Mesenchymal stem cell (in vitro differentiated cells and primary cell): ENCODE measurements around the gene IRF9.

Source experiments
- DNase-seq: peaks from one replicate; pipeline ENCODE4 v3.0.0-alpha.2; 2013
- H2AFZ ChIP-seq: one replicate; pipeline ENCODE4 v1.6.1; 2013; ENCODE audit warnings: low read depth, mild to moderate bottlenecking, control low read depth, inconsistent platforms, low read length, moderate library complexity
- H2AK5ac ChIP-seq: 2 replicates; pipeline ENCODE4 v1.6.1; 2013; ENCODE audit warnings: low read length, moderate library complexity, mild to moderate bottlenecking, inconsistent platforms; ENCODE audit not compliant: severe bottlenecking
- H2BK120ac ChIP-seq: one replicate; pipeline ENCODE4 v1.6.1; 2013; ENCODE audit warnings: low read depth, mild to moderate bottlenecking, inconsistent platforms, low read length, moderate library complexity
- H2BK12ac ChIP-seq, 2 experiments: one replicate each; pipeline ENCODE4 v1.6.1; 2013; ENCODE audit warnings: inconsistent platforms in 2 of 2, low read length in 2 of 2, mild to moderate bottlenecking in 2 of 2, moderate library complexity in 2 of 2, control low read depth in 1 of 2
- H2BK15ac ChIP-seq: one replicate; pipeline ENCODE4 v1.6.1; 2013; ENCODE audit warnings: mild to moderate bottlenecking, low read depth, inconsistent platforms; ENCODE audit not compliant: poor library complexity, severe bottlenecking
- H2BK5ac ChIP-seq: 2 replicates; pipeline ENCODE4 v1.6.1; 2013; ENCODE audit warnings: low read depth, mild to moderate bottlenecking, low read length, control low read depth, inconsistent platforms; ENCODE audit not compliant: poor library complexity, severe bottlenecking
- H3K14ac ChIP-seq, 2 experiments: one replicate each; pipeline ENCODE4 v1.6.1; 2013; ENCODE audit warnings: inconsistent platforms in 2 of 2, low read length in 2 of 2, control low read depth in 1 of 2, mild to moderate bottlenecking in 1 of 2, moderate library complexity in 1 of 2
- H3K18ac ChIP-seq, 2 experiments: one replicate each; pipeline ENCODE4 v1.6.1; 2013; ENCODE audit warnings: inconsistent platforms in 2 of 2, low read length in 2 of 2, control low read depth in 1 of 2, low read depth in 1 of 2, mild to moderate bottlenecking in 1 of 2
- H3K23ac ChIP-seq, 2 experiments: one replicate each; pipeline ENCODE4 v1.6.1; 2013; ENCODE audit warnings: inconsistent platforms in 2 of 2, low read length in 2 of 2, mild to moderate bottlenecking in 2 of 2, moderate library complexity in 2 of 2, control low read depth in 1 of 2
- H3K27ac ChIP-seq: 2 replicates; pipeline ENCODE4 v1.5.1; 2013; ENCODE audit warnings: mild to moderate bottlenecking, moderate library complexity, low read length, control low read depth, inconsistent platforms; ENCODE audit not compliant: poor library complexity, severe bottlenecking
- H3K27me3 ChIP-seq, 2 experiments: 2 replicates each; pipeline versions ENCODE4 v1.6.1 to v1.7.0; 2013; ENCODE audit warnings: low read length in 2 of 2, mild to moderate bottlenecking in 2 of 2, moderate library complexity in 2 of 2, control low read depth in 1 of 2, inconsistent platforms in 1 of 2; ENCODE audit not compliant: control insufficient read depth in 1 of 2, insufficient read depth in 1 of 2
- H3K36me3 ChIP-seq, 2 experiments: 2 replicates each; pipeline versions ENCODE4 v1.6.1 to v1.7.0; 2013; ENCODE audit warnings: low read length in 2 of 2, control low read depth in 1 of 2, inconsistent platforms in 1 of 2, low read depth in 1 of 2, mild to moderate bottlenecking in 1 of 2; ENCODE audit not compliant: insufficient read depth in 2 of 2, control insufficient read depth in 1 of 2
- H3K4ac ChIP-seq, 2 experiments: one replicate each; pipeline ENCODE4 v1.6.1; 2013; ENCODE audit warnings: inconsistent platforms in 2 of 2, low read length in 2 of 2, mild to moderate bottlenecking in 2 of 2, moderate library complexity in 2 of 2, control low read depth in 1 of 2, low read depth in 1 of 2
- H3K4me1 ChIP-seq: 2 replicates; pipeline ENCODE4 v1.6.1; 2013; ENCODE audit warnings: low read depth, low read length, control low read depth; ENCODE audit not compliant: control insufficient read depth, insufficient read depth
- H3K4me2 ChIP-seq: 2 replicates; pipeline ENCODE4 v1.6.1; 2013; ENCODE audit warnings: low read length, mild to moderate bottlenecking, inconsistent platforms; ENCODE audit not compliant: poor library complexity, severe bottlenecking
- H3K4me3 ChIP-seq, 2 experiments: 2 replicates each; pipeline versions ENCODE4 v1.5.1 to v1.7.0; 2013; ENCODE audit warnings: low read length in 2 of 2, mild to moderate bottlenecking in 2 of 2, control low read depth in 1 of 2, low read depth in 1 of 2; ENCODE audit not compliant: insufficient read depth in 1 of 2
- H3K79me1 ChIP-seq: replicated peaks from 2 replicates; pipeline ENCODE4 v1.6.1; 2013; ENCODE audit warnings: mild to moderate bottlenecking, control low read depth, low read length, inconsistent platforms; ENCODE audit not compliant: poor library complexity, severe bottlenecking
- H3K9ac ChIP-seq: 2 replicates; pipeline ENCODE4 v1.7.0; 2013; ENCODE audit warnings: mild to moderate bottlenecking, low read length, moderate library complexity
- H3K9me3 ChIP-seq: 2 replicates; pipeline ENCODE4 v1.7.0; 2013; ENCODE audit warnings: mild to moderate bottlenecking, low read length; ENCODE audit not compliant: control insufficient read depth
- H4K8ac ChIP-seq: one replicate; pipeline ENCODE4 v1.6.1; 2013; ENCODE audit warnings: inconsistent platforms, mild to moderate bottlenecking, low read length, moderate library complexity
- H4K91ac ChIP-seq: one replicate; pipeline ENCODE4 v1.6.1; 2013; ENCODE audit warnings: mild to moderate bottlenecking, low read length, inconsistent platforms
- WGBS: methylation state at CpG from one replicate; pipeline ENCODE4 v1.1.7; 2013; ENCODE audit warnings: mixed read lengths; 5-methylcytosine and 5-hydroxymethylcytosine counted together

The IRF9 gene

DNA sequence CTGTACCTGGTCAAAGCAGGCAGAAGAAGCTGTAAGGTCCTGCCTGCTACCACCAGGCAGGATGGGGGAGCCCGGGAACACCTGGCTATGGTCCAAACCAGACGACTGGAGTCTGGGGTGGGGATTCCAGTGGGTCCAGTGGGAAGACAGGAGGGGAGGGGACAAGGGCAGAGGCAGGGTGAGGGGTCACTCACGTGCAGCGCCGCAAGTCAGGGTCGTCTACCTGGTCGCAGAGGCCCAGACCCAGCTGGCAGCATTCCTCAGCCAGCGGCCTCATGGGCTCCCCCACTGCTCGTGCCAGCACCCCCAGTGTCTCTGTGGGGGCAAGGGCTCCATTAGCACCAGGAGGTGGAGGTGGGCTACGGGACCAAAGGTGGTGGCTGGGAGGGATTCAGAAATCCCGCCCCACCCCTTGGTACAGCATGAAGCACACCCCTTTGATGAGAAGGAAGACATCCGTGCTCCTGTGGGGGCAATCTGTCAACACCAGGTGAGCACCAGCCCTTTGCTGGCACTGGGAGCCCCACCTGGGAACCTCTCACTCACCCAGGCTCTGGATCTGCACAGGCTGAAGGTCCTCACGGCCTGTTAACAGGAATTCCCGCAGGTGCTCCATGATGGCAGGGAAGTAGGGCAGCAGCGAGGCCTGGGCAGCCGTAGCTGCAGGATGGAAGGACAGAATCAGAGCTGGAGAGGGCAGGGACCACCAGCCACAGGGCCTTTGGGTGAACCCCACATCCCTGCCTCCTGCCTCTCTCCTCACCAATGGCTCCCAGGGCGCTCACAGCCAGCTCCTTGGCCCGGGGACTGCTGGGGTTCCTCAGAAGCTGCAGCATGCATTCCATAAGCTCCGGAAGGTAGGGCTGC, 23.3 kb downstream of the IRF9 start:
- H2BK15ac ChIP-seq: no peak overlapping the region
- peaks cover 20% of the 10 kb centered on the region for H3K4me1 ChIP-seq
- 98% methylated on average over 19 of the region's 19 CpGs for WGBS
- no peak overlapping the region for H3K4me3 ChIP-seq
- H3K4ac ChIP-seq: no peak overlapping the region
- peaks cover 77% of the 10 kb centered on the region in 2 experiments for H3K36me3 ChIP-seq
- H4K8ac ChIP-seq: no peak overlapping the region
- H2BK5ac ChIP-seq: no peak overlapping the region
- no peak overlapping the region for H3K18ac ChIP-seq
- no peak overlapping the region for H4K91ac ChIP-seq
- DNase-seq: no peak
- H3K23ac ChIP-seq: no peak overlapping the region
- H3K4me2 ChIP-seq: no peak overlapping the region
- no peak overlapping the region for H3K9ac ChIP-seq
- H2BK120ac ChIP-seq: no peak overlapping the region
- no peaks in the 10 kb centered on the region for H3K27me3 ChIP-seq
- H3K9me3 ChIP-seq: no peaks in the 10 kb centered on the region
- no peak overlapping the region for H2AFZ ChIP-seq
- no peak overlapping the region for H2BK12ac ChIP-seq
- H3K14ac ChIP-seq: no peak overlapping the region
- H2AK5ac ChIP-seq: no peak overlapping the region
- H3K27ac ChIP-seq: no peak overlapping the region
- H3K79me1 ChIP-seq: peaks cover 32% of the 10 kb centered on the region

DNA sequence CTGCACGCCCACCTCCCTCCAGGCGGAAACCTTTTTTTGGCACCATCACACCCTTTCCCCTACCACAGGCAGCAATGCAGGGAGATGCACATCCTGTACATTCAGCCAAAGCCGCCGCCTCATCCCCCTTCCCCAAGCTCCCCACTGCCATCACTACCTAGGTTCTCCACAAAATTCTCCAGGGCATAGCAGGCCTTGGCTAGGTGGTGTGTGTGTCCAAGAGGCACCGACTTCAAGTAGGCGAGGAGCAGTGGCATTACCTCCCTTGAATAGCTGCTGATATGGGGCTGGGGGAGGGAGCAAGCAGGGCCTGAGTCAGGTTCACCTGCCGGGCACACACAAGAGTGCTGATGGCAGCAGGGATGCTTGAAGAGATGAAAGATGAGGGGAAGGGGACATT, 24.0 kb downstream of the IRF9 start:
- Histone ChIP-seq H3K23ac (no peak overlapping the region), H2BK12ac (no peak overlapping the region), H3K36me3 (peaks cover 75 to 78% of the 10 kb centered on the region in 2 experiments), H4K91ac (no peak overlapping the region), H2BK15ac (no peak overlapping the region), H2BK120ac (no peak overlapping the region), H3K4me2 (no peak overlapping the region), H3K4ac (no peak overlapping the region), H3K4me3 (no peak overlapping the region), H3K27ac (no peak overlapping the region), H2BK5ac (no peak overlapping the region), H3K27me3 (no peaks in the 10 kb centered on the region), H3K79me1 (peaks cover 32% of the 10 kb centered on the region), H4K8ac (no peak overlapping the region), H3K18ac (no peak overlapping the region), H2AFZ (no peak overlapping the region), H3K9ac (no peak overlapping the region), H2AK5ac (no peak overlapping the region), H3K4me1 (peaks cover 14% of the 10 kb centered on the region), H3K14ac (no peak overlapping the region), H3K9me3 (no peaks in the 10 kb centered on the region)
- no peak for DNase-seq
- WGBS: 96% methylated on average over 5 of the region's 7 CpGs

DNA sequence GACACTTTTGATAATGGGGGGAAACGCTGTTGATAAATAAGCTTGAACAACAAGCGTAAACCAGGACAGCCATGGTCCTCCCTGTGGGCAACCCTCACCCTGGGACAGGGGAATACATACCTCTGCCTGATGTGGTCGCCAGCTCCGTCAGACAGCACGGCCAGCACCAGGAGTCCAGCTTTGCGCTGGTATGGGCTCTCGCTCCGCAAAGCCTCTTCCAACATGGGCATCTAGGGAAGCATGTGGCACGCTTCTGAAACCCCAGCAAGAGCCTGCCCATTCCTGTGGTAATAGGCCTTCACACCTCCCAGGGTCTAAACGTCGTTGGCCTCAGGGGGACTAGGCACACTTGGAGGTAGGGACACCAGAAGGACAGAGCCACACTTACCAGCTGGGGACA, 24.7 kb downstream of the IRF9 start:
- H4K91ac ChIP-seq: no peak overlapping the region
- H3K9me3 ChIP-seq: no peaks in the 10 kb centered on the region
- no peak overlapping the region for H3K9ac ChIP-seq
- H3K4ac ChIP-seq: no peak overlapping the region
- no peak overlapping the region for H2BK15ac ChIP-seq
- H3K4me1 ChIP-seq: peaks cover 9% of the 10 kb centered on the region
- no peak overlapping the region for H2AFZ ChIP-seq
- no peak overlapping the region for H3K14ac ChIP-seq
- peaks cover 75 to 78% of the 10 kb centered on the region in 2 experiments for H3K36me3 ChIP-seq
- H3K4me2 ChIP-seq: no peak overlapping the region
- H3K79me1 ChIP-seq: peaks cover 36% of the 10 kb centered on the region
- no peak overlapping the region for H3K18ac ChIP-seq
- H2BK120ac ChIP-seq: no peak overlapping the region
- over 99% methylated on average over 11 of the region's 11 CpGs for WGBS
- H2BK12ac ChIP-seq: no peak overlapping the region
- H2BK5ac ChIP-seq: no peak overlapping the region
- no peak for DNase-seq
- H3K27me3 ChIP-seq: no peaks in the 10 kb centered on the region
- no peak overlapping the region for H2AK5ac ChIP-seq
- no peak overlapping the region for H3K23ac ChIP-seq
- no peak overlapping the region for H3K4me3 ChIP-seq
- H3K27ac ChIP-seq: no peak overlapping the region
- H4K8ac ChIP-seq: no peak overlapping the region

DNA sequence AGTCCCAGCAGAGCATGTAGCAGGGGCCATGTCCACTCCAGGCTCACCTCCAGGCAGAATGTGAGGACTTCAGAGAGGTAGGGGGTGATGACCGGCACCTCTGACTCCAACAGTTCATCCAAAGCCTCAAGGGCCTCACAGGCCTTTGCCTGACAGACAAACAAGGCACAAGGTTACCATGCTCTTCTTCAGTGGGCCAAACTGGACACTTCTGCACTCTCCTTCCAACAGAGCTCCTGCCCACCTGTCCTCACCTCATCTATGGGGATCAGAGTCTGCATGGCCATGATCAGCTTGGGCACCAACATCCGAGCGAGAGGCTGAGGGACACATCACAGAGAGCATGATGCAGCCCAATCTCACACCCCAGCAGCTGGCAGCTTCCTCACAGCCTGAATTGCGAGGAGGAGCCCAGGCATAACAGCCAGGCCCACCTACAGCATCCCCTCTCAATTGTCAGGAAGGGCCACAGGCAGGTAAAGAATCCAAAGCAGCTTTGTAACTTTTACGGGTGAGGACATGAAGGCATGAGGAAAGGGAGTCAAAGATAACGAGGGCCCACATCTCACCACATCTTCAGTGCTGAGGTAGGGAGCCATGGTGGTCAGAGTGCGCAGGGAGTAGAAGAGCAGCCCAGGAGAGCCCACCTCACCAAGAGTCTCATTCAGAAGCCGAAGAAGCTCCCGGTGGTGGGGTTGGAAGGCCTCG, 25.9 kb downstream of the IRF9 start:
- no peak overlapping the region for H3K4me2 ChIP-seq
- peak overlapping the region; percentile 94 for H3K9ac ChIP-seq
- H3K23ac ChIP-seq: no peak overlapping the region
- H3K36me3 ChIP-seq: peaks cover 67 to 75% of the 10 kb centered on the region in 2 experiments
- H2AFZ ChIP-seq: no peak overlapping the region
- H3K14ac ChIP-seq: no peak overlapping the region
- no peak overlapping the region for H3K4ac ChIP-seq
- no peak overlapping the region for H2BK12ac ChIP-seq
- no peak overlapping the region for H3K18ac ChIP-seq
- H3K27me3 ChIP-seq: no peaks in the 10 kb centered on the region
- H2AK5ac ChIP-seq: no peak overlapping the region
- 100% methylated on average over 10 of the region's 10 CpGs for WGBS
- no peaks in the 10 kb centered on the region for H3K9me3 ChIP-seq
- no peak overlapping the region for H4K8ac ChIP-seq
- DNase-seq: no peak
- no peak overlapping the region for H2BK15ac ChIP-seq
- H3K27ac ChIP-seq: no peak overlapping the region
- peaks cover 36% of the 10 kb centered on the region for H3K79me1 ChIP-seq
- H4K91ac ChIP-seq: no peak overlapping the region
- H3K4me3 ChIP-seq: peak overlapping the region in 1 of 2 experiments; percentile 92
- H2BK5ac ChIP-seq: no peak overlapping the region
- no peak overlapping the region for H2BK120ac ChIP-seq
- H3K4me1 ChIP-seq: peaks cover 7% of the 10 kb centered on the region
